HEK293 (cell line): Measurements from ENCODE around the gene COPG2.

Experiments used
- CTCF ChIA-PET: fragments of 350-600 bp; formaldehyde crosslinking; extraction: SDS; loops from one replicate; lab custom pipeline; 2021; ENCODE audit warnings: antibody characterized with exemption; lab: Yijun Ruan, JAX
- POLR2A ChIA-PET: fragments of 300-600 bp; formaldehyde crosslinking; extraction: SDS; loops from one replicate; lab custom pipeline; 2020; ENCODE audit warnings: antibody characterized with exemption, inconsistent platforms; lab: Yijun Ruan, JAX
- H3K27ac ChIP-seq: fragments of 200-500 bp; sonication (Bioruptor generic); 2 replicates; pipeline ENCODE4 v1.5.1; 2014; ENCODE audit warnings: low read depth, low read length, control low read depth, inconsistent platforms; ENCODE audit errors: extremely low read depth
- H3K36me3 ChIP-seq, 2 experiments: fragments of 200-500 bp in 1 of 2; sonication (Bioruptor generic) in 1 of 2; 1 replicate in 1 of 2; 2 replicates in 1 of 2; pipeline ENCODE4 v1.5.1; 2014 to 2017; ENCODE audit warnings: inconsistent platforms in 2 of 2, low read length in 2 of 2; ENCODE audit not compliant: control insufficient read depth in 2 of 2, insufficient read depth in 1 of 2
- H3K4me1 ChIP-seq: fragments of 200-500 bp; sonication (Bioruptor generic); 2 replicates; pipeline ENCODE4 v1.5.1; 2014; ENCODE audit warnings: mild to moderate bottlenecking, low read length, inconsistent platforms; ENCODE audit not compliant: control insufficient read depth, insufficient read depth
- H3K4me3 ChIP-seq: 2 replicates; pipeline ENCODE4 v1.5.1; 2011; ENCODE audit warnings: low read depth, mild to moderate bottlenecking, control low read depth, low read length, moderate library complexity
- H3K9me3 ChIP-seq: fragments of 200-500 bp; sonication (Bioruptor generic); 2 replicates; pipeline ENCODE4 v1.5.1; 2014; ENCODE audit warnings: low read depth, low read length, inconsistent platforms; ENCODE audit not compliant: control insufficient read depth, insufficient read depth
- EGR2 ChIP-seq: fragments of 450-650 bp; formaldehyde crosslinking; IDR thresholded peaks from 2 replicates; pipeline ENCODE4 v1.5.1; 2016; ENCODE audit warnings: low read depth, missing biosample characterization, missing genetic modification characterization
- KLF16 ChIP-seq: fragments of 450-650 bp; formaldehyde crosslinking; IDR thresholded peaks from 2 replicates; pipeline ENCODE4 v1.5.1; 2017; ENCODE audit warnings: missing biosample characterization, missing genetic modification characterization
- SP2 ChIP-seq: fragments of 450-650 bp; formaldehyde crosslinking; IDR thresholded peaks from 2 replicates; pipeline ENCODE4 v1.5.1; 2016; ENCODE audit warnings: missing biosample characterization, missing genetic modification characterization
- ZBTB17 ChIP-seq: fragments of 450-650 bp; formaldehyde crosslinking; IDR thresholded peaks from 2 replicates; pipeline ENCODE4 v1.5.1; 2016; ENCODE audit warnings: missing biosample characterization, missing genetic modification characterization
- ZEB2 ChIP-seq: fragments of 450-650 bp; formaldehyde crosslinking; IDR thresholded peaks from 2 replicates; pipeline ENCODE4 v1.5.1; 2016; ENCODE audit warnings: missing biosample characterization, missing genetic modification characterization
- ZNF10 ChIP-seq: fragments of 450-650 bp; formaldehyde crosslinking; IDR thresholded peaks from 2 replicates; pipeline ENCODE4 v1.5.1; 2017; ENCODE audit warnings: missing biosample characterization, missing genetic modification characterization
- ZNF184 ChIP-seq: fragments of 450-650 bp; IDR thresholded peaks from 2 replicates; pipeline ENCODE4 v1.5.1; 2018; ENCODE audit warnings: missing biosample characterization, mild to moderate bottlenecking, missing genetic modification characterization
- ZNF274 ChIP-seq, 2 experiments: fragments of 200-500 bp in 1 of 2; fragments of 450-650 bp in 1 of 2; sonication (Bioruptor generic) in 1 of 2; formaldehyde crosslinking in 1 of 2; IDR thresholded peaks; 2 replicates each; pipeline versions ENCODE4 v1.5.1 to v1.6.1; 2014 to 2016; ENCODE audit warnings: borderline replicate concordance in 1 of 2, inconsistent platforms in 1 of 2, low read length in 1 of 2, missing biosample characterization in 1 of 2, missing genetic modification characterization in 1 of 2
- ZNF555 ChIP-seq: fragments of 450-650 bp; formaldehyde crosslinking; conservative IDR thresholded peaks from 2 replicates; pipeline ENCODE4 v1.5.1; 2017; ENCODE audit warnings: missing biosample characterization, mild to moderate bottlenecking, missing genetic modification characterization, inconsistent platforms
- ZNF561 ChIP-seq: fragments of 450-650 bp; IDR thresholded peaks from 2 replicates; pipeline ENCODE4 v1.5.1; 2018; ENCODE audit warnings: missing biosample characterization, missing genetic modification characterization, borderline replicate concordance
- ZNF623 ChIP-seq: fragments of 450-650 bp; formaldehyde crosslinking; IDR thresholded peaks from 2 replicates; pipeline ENCODE4 v1.5.1; 2016; ENCODE audit warnings: missing biosample characterization, missing genetic modification characterization
- ZNF777 ChIP-seq: fragments of 450-650 bp; formaldehyde crosslinking; IDR thresholded peaks from 2 replicates; pipeline ENCODE4 v1.5.1; 2017; ENCODE audit warnings: missing biosample characterization, missing genetic modification characterization, borderline replicate concordance
- TF ChIP-seq, protein P1 (sequence below): fragments of 450-650 bp; formaldehyde crosslinking; conservative IDR thresholded peaks from 2 replicates; pipeline ENCODE4 v1.5.1; 2016; ENCODE audit warnings: low read depth, missing biosample characterization, missing genetic modification characterization
- TF ChIP-seq, protein P2 (sequence below): fragments of 450-650 bp; formaldehyde crosslinking; IDR thresholded peaks from 2 replicates; pipeline ENCODE4 v1.5.1; 2016; ENCODE audit warnings: missing biosample characterization, missing genetic modification characterization

The COPG2 gene

DNA sequence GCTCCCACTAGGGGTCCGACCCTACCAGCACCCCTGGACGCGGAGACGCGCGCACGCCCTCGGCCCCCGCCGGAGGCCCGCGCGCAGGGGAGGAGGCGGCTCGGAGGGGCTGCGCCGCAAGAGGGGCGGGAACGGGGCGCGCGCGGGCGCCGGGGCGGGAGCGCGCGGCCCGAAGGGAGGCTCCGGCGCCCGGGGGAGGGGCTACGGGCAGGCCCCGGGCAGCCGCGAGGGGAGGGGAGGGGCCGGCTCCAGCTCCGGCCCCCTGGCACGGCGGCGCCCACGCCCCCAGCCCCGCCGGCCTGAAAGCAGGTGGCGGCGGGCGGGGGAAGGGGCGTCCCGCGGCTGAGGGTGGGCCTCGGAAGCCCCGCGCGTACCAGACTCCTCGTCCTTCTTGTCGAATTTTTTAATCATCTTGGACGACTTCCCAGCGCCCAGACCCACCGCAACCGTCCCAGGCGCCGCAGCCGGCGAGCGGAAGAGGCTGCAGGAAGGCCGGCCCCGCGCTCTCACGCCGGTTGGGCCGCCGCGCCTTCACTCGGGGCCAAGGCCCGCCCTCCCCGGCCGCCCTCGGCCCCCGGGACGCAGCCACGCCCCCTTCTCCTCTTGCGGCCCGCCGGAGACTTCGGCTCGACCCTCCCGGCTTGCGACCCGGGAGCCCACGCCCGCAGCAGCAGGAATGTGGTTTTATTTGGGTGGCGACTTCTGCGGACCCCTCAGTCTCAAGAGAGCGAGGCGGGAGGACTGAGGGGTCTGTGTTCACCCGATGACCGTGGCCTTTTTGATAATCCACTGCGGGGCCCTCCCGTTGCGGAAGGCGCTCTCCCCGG lies at the start of gene COPG2 (continued):
- TF ChIP-seq, protein P1, sequence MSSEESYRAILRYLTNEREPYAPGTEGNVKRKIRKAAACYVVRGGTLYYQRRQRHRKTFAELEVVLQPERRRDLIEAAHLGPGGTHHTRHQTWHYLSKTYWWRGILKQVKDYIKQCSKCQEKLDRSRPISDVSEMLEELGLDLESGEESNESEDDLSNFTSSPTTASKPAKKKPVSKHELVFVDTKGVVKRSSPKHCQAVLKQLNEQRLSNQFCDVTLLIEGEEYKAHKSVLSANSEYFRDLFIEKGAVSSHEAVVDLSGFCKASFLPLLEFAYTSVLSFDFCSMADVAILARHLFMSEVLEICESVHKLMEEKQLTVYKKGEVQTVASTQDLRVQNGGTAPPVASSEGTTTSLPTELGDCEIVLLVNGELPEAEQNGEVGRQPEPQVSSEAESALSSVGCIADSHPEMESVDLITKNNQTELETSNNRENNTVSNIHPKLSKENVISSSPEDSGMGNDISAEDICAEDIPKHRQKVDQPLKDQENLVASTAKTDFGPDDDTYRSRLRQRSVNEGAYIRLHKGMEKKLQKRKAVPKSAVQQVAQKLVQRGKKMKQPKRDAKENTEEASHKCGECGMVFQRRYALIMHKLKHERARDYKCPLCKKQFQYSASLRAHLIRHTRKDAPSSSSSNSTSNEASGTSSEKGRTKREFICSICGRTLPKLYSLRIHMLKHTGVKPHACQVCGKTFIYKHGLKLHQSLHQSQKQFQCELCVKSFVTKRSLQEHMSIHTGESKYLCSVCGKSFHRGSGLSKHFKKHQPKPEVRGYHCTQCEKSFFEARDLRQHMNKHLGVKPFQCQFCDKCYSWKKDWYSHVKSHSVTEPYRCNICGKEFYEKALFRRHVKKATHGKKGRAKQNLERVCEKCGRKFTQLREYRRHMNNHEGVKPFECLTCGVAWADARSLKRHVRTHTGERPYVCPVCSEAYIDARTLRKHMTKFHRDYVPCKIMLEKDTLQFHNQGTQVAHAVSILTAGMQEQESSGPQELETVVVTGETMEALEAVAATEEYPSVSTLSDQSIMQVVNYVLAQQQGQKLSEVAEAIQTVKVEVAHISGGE, result 0 out of 2 replicates have a peak, but pooled peaks have one; percentile 29
- peak; percentile 67 for TF ChIP-seq ZBTB17
- TF ChIP-seq ZNF561, result 0 out of 2 replicates have a peak, but pooled peaks have one; percentile 61
- no peak for TF ChIP-seq ZNF184

DNA sequence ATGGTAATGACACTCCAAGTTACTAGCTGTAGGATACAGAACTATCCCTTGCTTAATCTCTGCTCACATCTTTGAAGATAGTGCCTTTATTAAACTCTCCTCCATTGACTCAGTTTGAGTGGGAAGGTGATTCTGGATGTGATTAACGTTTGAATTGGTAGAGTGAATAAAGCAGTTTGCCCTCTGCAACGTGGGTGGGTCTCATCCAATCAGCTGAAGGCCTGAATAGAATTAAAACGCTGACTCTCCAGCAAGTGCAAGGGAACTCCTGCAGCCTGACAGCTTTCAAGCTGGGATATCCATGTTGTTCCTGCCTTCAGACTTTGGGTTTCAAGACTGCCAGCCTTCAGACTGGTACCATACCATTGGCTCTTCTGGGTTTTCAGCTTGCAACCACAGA lies 43.9 kb upstream of the COPG2 start:
- CTCF ChIA-PET, result interaction anchor here (0.6 kb wide), 1 partner anchor 640 kb away, joined by 3 read pairs; no protein-coding TSS in a partner anchor
- no peaks in the 10 kb centered on the region for H3K36me3 ChIP-seq
- no peak overlapping the region for H3K4me3 ChIP-seq
- no peaks in the 10 kb centered on the region for H3K4me1 ChIP-seq
- H3K9me3 ChIP-seq, result no peaks in the 10 kb centered on the region
- TF ChIP-seq EGR2 (0 out of 2 replicates have a peak, but pooled peaks have one; percentile 17), ZNF10 (tag by site-specific recombination) (peak; percentile 67), SP2 (no peak)
- POLR2A ChIA-PET, result no interaction called here
- no peak overlapping the region for H3K27ac ChIP-seq

DNA sequence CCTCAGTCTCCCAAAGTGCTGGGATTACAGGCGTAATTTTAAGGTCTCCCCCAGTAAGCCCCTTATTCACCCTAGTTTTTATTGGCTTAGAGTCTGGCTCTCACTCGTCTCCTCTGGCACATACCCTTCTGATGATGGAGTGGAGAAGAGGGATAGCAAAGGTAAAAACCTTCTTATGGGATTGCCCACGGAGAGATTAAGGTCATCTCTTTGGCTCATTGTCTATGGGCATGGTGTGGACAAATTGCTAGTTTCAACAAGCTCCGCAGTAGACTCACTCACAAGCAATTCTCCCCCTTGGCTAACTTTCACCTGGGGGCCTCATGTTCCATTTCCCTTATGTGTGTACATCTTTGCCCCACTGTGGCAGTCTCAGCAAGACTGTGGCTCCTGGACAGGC lies 40.2 kb upstream of the COPG2 start:
- H3K4me3 ChIP-seq, result no peak overlapping the region
- ChIA-PET POLR2A (no interaction called here), CTCF (no interaction called here)
- H3K4me1 ChIP-seq, result no peaks in the 10 kb centered on the region
- H3K9me3 ChIP-seq, result no peaks in the 10 kb centered on the region
- TF ChIP-seq ZEB2 (tag by site-specific recombination), result no peak
- TF ChIP-seq ZNF777, result no peak
- no peak for TF ChIP-seq ZNF623
- TF ChIP-seq ZNF555, result no peak
- TF ChIP-seq, protein P1, result no peak
- TF ChIP-seq, protein P2, sequence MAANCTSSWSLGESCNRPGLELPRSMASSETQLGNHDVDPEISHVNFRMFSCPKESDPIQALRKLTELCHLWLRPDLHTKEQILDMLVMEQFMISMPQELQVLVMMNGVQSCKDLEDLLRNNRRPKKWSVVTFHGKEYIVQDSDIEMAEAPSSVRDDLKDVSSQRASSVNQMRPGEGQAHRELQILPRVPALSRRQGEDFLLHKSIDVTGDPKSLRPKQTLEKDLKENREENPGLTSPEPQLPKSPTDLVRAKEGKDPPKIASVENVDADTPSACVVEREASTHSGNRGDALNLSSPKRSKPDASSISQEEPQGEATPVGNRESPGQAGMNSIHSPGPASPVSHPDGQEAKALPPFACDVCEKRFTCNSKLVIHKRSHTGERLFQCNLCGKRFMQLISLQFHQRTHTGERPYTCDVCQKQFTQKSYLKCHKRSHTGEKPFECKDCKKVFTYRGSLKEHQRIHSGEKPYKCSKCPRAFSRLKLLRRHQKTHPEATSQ (tag by site-specific recombination), result no peak
- no peak for TF ChIP-seq KLF16 (tag by site-specific recombination)
- no peak for TF ChIP-seq ZNF274 (IDR thresholded peaks at IDR 0.05; ENCODE audit: low read length)
- no peak for TF ChIP-seq ZNF274 (tag by site-specific recombination; IDR thresholded peaks at IDR 0.05; ENCODE audit: borderline replicate concordance)
- TF ChIP-seq, all 188 proteins: peak for 0
- Histone ChIP-seq H3K27ac (no peak overlapping the region), H3K36me3 (no peaks in the 10 kb centered on the region)
